Colonic mucosa (tissue), 4 donors: ENCODE results near the gene CHDH. TPM values are rescaled to one million over a fixed set of nuclear protein-coding genes. Genes with fewer than 3 reads are reported as not detected.

ENCODE experiments used
- DNase-seq: peaks from one replicate; pipeline ENCODE4 v3.0.0-alpha.2; 2020
- H3K27ac ChIP-seq: fragments of 200-600 bp; one replicate; pipeline ENCODE4 v1.8.0; 2021
- H3K27me3 ChIP-seq: fragments of 200-600 bp; one replicate; pipeline ENCODE4 v1.8.0; 2021
- H3K36me3 ChIP-seq: fragments of 200-600 bp; one replicate; pipeline ENCODE4 v1.8.0; 2021
- H3K4me1 ChIP-seq: fragments of 200-600 bp; one replicate; pipeline ENCODE4 v1.8.0; 2021; ENCODE audit warnings: mild to moderate bottlenecking
- H3K4me3 ChIP-seq: fragments of 200-600 bp; one replicate; pipeline ENCODE4 v1.8.0; 2021
- H3K9ac ChIP-seq, 2 donors: one replicate each; pipeline ENCODE4 v1.7.0; 2013; ENCODE audit warnings: control low read depth in 2 of 2, low read depth in 2 of 2, low read length in 2 of 2
- H3K9me3 ChIP-seq: fragments of 200-600 bp; one replicate; pipeline ENCODE4 v1.8.0; 2021
- CTCF ChIP-seq: fragments of 200-600 bp; IDR thresholded peaks from one replicate; pipeline ENCODE4 v1.8.0; 2022; ENCODE audit warnings: antibody characterized with exemption, mild to moderate bottlenecking
- intact Hi-C: fragments of 100-400 bp; cut with DNase I; formaldehyde crosslinking; loops from one replicate; pipeline ENCODE4 v1.14.1; 2022
- total RNA-seq, 2 donors: library from RNA; stranded (reverse); fragmentation: NEBNext Ultra II Directional in 1 of 2; extraction: Animal tissue kit (Norgen Biotek cat#: 25700) in 1 of 2; gene quantifications; one replicate each; pipeline ENCODE4 v1.2.1, GENCODE V29; 2021
- donor health status: healthy.
- donor health status: DM: no; HTN: no; CAD: no.
- donor health status: DM: no; HTN: no; CAD: no.

The CHDH gene
- total RNA-seq, 2 donors from 2014 or later: 41.5 to 48.6 TPM

GRCh38 chr3:53860196-53860595 lies 14.0 kb upstream of the CHDH start:
- Histone ChIP-seq H3K4me1 (no peaks in the 10 kb centered on the region), H3K9me3 (no peaks in the 10 kb centered on the region), H3K27ac (no peak overlapping the region), H3K36me3 (peaks cover 3% of the 10 kb centered on the region), H3K4me3 (no peak overlapping the region), H3K9ac (no peak overlapping the region), H3K27me3 (no peaks in the 10 kb centered on the region)
- no peak for TF ChIP-seq CTCF
- no peak for DNase-seq
- intact Hi-C loops: no loop called here

GRCh38 chr3:53859178-53859577 lies 13.0 kb upstream of the CHDH start:
- TF ChIP-seq CTCF: no peak
- DNase-seq: no peak
- no peaks in the 10 kb centered on the region for H3K4me1 ChIP-seq
- no peak overlapping the region for H3K4me3 ChIP-seq
- no peaks in the 10 kb centered on the region for H3K27me3 ChIP-seq
- H3K27ac ChIP-seq: no peak overlapping the region
- no peaks in the 10 kb centered on the region for H3K36me3 ChIP-seq
- H3K9me3 ChIP-seq: no peaks in the 10 kb centered on the region
- intact Hi-C loops: no loop called here
- no peak overlapping the region for H3K9ac ChIP-seq

DNA sequence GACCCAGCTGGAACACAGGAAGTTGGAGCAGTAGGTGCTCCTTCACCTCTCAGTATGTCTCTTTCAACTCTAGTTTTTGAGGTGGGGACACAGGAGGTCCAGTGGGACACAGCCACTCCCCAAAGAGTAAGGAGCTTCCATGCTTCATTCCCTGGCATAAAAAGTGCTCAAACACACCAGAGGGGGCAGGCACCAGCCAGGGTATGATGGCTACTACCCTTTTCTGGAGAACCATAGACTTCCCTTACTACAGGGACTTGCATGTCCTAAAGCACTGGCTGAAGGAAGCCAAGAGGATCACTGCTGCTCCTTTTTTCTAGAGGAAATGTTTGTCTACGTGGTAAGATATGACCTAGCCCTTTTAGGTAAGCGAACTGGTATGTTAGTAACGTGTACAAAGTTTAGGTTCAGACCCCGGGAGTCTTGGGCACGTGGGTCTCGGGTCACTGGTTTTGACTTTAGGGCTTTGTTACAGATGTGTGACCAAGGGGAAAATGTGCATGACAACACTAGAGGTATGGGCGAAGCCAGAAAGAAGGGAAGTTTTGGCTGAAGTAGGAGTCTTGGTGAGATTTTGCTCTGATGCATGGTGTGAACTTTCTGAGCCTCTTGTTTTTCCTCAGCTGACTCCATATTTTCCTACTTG lies 12.0 kb upstream of the CHDH start:
- Histone ChIP-seq H3K4me3 (no peak overlapping the region), H3K4me1 (no peaks in the 10 kb centered on the region), H3K36me3 (no peaks in the 10 kb centered on the region), H3K27me3 (no peaks in the 10 kb centered on the region), H3K9ac (no peak overlapping the region), H3K27ac (no peak overlapping the region), H3K9me3 (no peaks in the 10 kb centered on the region)
- no peak for DNase-seq
- intact Hi-C loops: no loop called here
- no peak for TF ChIP-seq CTCF

DNA sequence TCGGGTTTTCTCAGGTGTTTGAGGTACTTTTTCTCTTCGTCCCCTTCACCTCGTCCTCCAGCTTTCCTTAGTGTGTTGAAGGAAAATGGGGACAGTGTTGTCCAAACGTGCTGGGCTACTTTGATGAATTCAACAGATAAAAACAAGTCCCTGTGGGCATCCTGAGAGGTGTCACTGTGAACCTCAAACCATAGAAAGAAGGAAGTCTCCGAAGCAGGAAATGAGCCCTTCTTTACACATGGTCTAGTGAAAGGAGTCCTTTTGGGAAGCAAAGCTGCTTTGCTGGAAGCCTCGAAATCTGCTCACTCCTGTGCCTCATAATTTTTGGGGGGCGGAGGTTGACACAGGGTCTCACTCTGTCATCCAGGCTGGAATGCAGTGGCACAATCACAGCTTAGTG lies 10.7 kb upstream of the CHDH start:
- DNase-seq: no peak
- no peaks in the 10 kb centered on the region for H3K27me3 ChIP-seq
- no peaks in the 10 kb centered on the region for H3K9me3 ChIP-seq
- TF ChIP-seq CTCF: no peak
- intact Hi-C loops: no loop called here
- no peaks in the 10 kb centered on the region for H3K36me3 ChIP-seq
- H3K27ac ChIP-seq: no peak overlapping the region
- H3K4me1 ChIP-seq: no peaks in the 10 kb centered on the region
- H3K4me3 ChIP-seq: no peak overlapping the region
- no peak overlapping the region for H3K9ac ChIP-seq

GRCh38 chr3:53850895-53851294 lies 4.7 kb upstream of the CHDH start:
- TF ChIP-seq CTCF: no peak
- no peaks in the 10 kb centered on the region for H3K27me3 ChIP-seq
- peak; percentile 50 for DNase-seq
- no peaks in the 10 kb centered on the region for H3K9me3 ChIP-seq
- H3K9ac ChIP-seq: no peak overlapping the region
- H3K27ac ChIP-seq: no peak overlapping the region
- no peaks in the 10 kb centered on the region for H3K4me1 ChIP-seq
- no peak overlapping the region for H3K4me3 ChIP-seq
- intact Hi-C loops: no loop called here
- no peaks in the 10 kb centered on the region for H3K36me3 ChIP-seq
